WI38 (cell line): Measurements from ENCODE around the gene MOCS1.

Experiments used
- H3K4me3 ChIP-seq: 2 replicates; pipeline ENCODE4 v1.5.1; 2011; ENCODE audit warnings: low read depth, mild to moderate bottlenecking, control low read depth, low read length
- CTCF ChIP-seq: IDR thresholded peaks from 2 replicates; pipeline ENCODE4 v1.5.1; 2012; ENCODE audit warnings: low read depth, mild to moderate bottlenecking, control low read depth, low read length

MOCS1 gene

GRCh38 chr6:39915866-39916265 lies 18.4 kb downstream of the MOCS1 start:
- TF ChIP-seq CTCF = no peak
- no peak overlapping the region for H3K4me3 ChIP-seq

DNA sequence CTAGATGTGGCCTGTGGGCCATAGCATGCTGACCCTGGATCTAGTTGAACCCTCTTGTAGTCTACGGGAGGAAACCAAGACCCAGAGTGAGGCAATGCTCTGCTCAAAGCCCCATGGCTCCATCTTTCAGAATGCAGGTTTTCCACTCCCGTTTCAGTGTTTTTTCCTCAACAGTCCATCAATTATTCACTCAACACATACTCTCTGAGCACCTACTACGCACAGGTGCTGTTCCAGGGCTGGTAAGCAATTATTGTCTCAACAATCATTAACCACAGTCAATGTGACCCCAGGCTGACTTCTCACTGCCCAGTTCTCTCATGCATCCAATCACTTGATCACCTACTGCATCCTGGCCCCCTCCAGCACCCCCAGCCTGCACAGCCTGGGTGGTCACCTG lies 20.0 kb downstream of the MOCS1 start:
- no peak for TF ChIP-seq CTCF
- no peak overlapping the region for H3K4me3 ChIP-seq

DNA sequence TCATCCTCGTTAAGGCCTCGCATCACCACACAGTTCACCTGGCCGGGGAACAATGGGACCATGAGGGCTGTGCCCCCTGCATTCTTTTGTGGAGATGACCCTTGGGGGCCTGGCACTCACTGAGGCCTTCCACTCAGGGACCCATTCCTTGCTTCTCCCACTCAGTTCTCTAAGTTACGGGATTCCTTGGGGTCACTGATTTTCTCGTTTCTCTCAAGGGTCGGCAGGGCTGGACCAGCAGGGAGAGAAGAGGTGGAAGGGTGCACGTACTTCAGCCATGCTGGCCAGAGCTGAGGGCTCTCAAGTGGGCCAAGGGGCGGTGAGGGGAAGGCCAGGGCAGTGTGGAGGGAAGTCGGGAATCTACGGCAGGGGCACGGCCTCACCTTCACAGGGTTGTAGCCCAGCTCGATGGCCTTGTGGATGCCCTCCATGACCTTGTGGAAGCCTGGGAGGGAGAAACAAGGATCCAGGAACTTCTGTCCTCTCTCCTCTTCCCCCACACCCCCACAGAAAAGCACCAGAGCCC lies 20.8 kb downstream of the MOCS1 start:
- no peak overlapping the region for H3K4me3 ChIP-seq
- TF ChIP-seq CTCF = no peak

DNA sequence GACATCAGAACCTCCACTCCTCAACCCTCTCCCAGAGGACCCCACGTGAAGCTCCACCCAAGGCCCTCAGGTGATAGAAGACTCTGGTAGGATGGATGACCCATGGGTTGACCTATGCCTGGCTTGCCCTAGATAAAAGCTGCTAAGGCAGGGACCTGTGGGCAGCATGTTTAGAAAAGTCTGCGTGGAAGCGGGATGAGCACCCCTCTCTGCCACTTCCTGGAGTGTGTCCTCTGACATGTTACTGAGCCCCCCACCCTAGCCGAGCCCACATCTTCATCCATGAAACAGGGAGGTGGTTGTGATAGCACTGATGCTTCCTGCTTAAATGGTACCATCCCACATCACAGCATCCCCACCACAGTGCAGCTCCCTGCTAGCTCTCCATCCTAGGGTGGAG lies 21.8 kb downstream of the MOCS1 start:
- H3K4me3 ChIP-seq = no peak overlapping the region
- TF ChIP-seq CTCF = no peak

DNA sequence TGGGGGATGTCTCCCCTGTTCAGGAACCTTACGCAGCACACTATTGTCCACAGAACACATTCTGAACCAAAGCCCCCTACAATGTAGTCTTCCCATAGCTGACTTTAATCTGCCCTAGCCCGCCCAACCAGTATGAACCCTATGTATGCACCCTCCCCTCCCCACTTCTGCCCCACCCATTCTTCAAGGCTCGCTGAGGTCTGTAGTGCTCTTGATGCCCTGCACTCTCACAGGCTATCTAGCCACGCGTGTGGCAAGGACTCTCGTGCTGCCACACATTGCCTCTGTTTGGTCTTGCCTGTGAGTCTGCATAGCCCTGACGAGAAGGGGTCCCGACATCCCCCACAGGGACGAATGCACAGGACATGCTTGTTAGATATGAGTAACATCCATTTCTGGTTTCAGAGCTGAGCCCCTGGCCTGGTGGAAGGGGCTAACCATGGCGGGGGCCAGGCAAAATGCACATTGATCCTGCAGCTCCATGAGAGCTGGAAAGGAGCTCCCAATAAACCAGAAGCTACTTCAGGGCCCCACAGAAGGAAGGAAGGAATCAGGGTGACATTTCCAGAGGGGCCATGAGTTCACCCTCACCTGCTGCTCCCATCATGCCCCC lies 22.6 kb downstream of the MOCS1 start:
- no peak for TF ChIP-seq CTCF
- no peak overlapping the region for H3K4me3 ChIP-seq

DNA sequence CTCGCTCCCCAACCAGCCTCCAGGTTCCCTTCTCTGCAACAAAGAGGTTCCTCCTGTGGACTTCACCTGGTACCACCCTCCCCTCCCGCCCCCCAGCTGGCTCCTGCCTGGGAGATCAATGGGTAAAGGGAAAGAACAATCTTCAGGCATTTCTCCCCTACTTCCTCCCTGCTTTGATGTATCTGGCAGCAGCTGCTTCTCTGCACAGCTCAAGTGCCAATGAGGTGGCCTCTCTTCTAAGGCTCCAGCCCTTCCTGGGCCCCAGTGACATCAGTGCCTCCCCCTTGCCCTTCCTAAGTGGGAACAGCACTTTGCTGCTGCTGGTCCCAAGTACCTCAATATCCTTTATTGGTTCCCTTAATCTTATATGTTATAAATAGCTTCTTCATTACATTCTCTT lies 23.5 kb downstream of the MOCS1 start:
- TF ChIP-seq CTCF = no peak
- no peak overlapping the region for H3K4me3 ChIP-seq

DNA sequence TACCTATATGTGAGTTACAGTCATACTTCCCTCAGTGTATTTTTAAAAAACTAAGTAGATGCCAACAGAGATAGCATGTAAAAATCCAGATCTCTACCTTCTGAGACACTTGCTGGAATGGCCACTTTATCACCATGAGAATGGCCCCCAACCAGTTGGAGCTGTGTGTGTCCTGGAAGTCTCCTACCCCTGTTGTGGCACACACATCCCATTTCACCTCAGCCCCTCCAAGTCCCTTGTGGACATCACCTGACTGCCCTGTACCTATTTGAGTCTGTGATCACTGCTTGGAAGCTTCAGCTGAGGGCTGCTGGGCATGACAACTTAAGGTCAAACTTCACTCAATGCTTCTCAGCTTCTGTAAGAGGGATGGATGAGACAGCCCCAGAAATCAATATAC lies 24.1 kb downstream of the MOCS1 start:
- no peak overlapping the region for H3K4me3 ChIP-seq
- no peak for TF ChIP-seq CTCF
